ENCODE measurements around the gene MDFI.
A peak's percentile ranks its signal among the peaks of the same experiment; 100 is the strongest.

MDFI gene

GRCh38 chr6:41673704-41674000 lies 35.4 kb downstream of the MDFI start:
- no peak for DNase-seq

GRCh38 chr6:41674231-41675000 lies 36.1 kb downstream of the MDFI start:
- no peak for DNase-seq

GRCh38 chr6:41675176-41675775 lies 37.0 kb downstream of the MDFI start:
- DNase-seq: no peak

GRCh38 chr6:41675992-41676391 lies 37.7 kb downstream of the MDFI start:
- no peak for DNase-seq

GRCh38 chr6:41676431-41676830 lies 38.2 kb downstream of the MDFI start:
- DNase-seq: no peak

- no peak for DNase-seq
Observed at GRCh38 chr6:41677124-41677921, 39.1 kb downstream of the MDFI start.

- DNase-seq: no peak
Observed at GRCh38 chr6:41678511-41679084, 40.3 kb downstream of the MDFI start.

GRCh38 chr6:41679696-41680095 lies 41.4 kb downstream of the MDFI start:
- DNase-seq: no peak

- no peak for DNase-seq
Observed at GRCh38 chr6:41680182-41680965, 42.1 kb downstream of the MDFI start.

GRCh38 chr6:41682056-41682477 lies 43.8 kb downstream of the MDFI start:
- peak; percentile 94 for DNase-seq

GRCh38 chr6:41682497-41683272 lies 44.4 kb downstream of the MDFI start:
- no peak for DNase-seq

- DNase-seq: no peak
Observed at GRCh38 chr6:41683273-41683522, 44.9 kb downstream of the MDFI start.

GRCh38 chr6:41683523-41684310 lies 45.4 kb downstream of the MDFI start:
- DNase-seq: peak; percentile 88

GRCh38 chr6:41684311-41685180 lies 46.3 kb downstream of the MDFI start:
- no peak for DNase-seq

GRCh38 chr6:41685641-41686380 lies 47.5 kb downstream of the MDFI start:
- DNase-seq: no peak

GRCh38 chr6:41687501-41688175 lies 49.4 kb downstream of the MDFI start:
- no peak for DNase-seq

GRCh38 chr6:41688256-41688965 lies 50.1 kb downstream of the MDFI start:
- no peak for DNase-seq
